HG03060 (cell line): ENCODE measurements around the gene OARD1.

ENCODE experiments used
- ATAC-seq: cut with Tn5 transposase; IDR thresholded peaks from one replicate; pipeline ENCODE4 v1.9.1; 2021; ENCODE audit warnings: low read depth, moderate number of reproducible peaks; ENCODE audit not compliant: unreplicated experiment

OARD1 gene

GRCh38 chr6:41050536-41050935, 21.6 kb downstream of the OARD1 start:
- no peak for ATAC-seq

DNA sequence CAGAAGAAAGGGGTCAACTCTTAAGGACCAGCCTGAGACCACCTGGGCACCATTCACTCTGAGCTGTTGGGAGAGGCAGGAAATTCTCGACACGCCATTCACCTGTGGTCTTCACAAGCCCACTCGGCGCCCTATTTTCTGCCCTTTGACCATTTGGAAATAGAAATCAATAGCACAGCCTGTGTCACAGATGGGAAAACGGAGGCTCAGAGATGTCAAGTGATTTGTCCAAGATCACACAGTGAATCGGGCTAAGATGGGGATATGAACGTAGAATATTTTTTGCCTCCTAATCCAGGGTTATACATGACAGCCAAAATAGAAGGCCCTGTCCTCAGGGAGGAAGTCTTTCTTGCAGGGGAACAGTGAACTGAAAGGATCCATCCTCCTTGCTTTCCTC, 22.2 kb downstream of the OARD1 start:
- no peak for ATAC-seq

GRCh38 chr6:41049521-41049920, 22.6 kb downstream of the OARD1 start:
- no peak for ATAC-seq

DNA sequence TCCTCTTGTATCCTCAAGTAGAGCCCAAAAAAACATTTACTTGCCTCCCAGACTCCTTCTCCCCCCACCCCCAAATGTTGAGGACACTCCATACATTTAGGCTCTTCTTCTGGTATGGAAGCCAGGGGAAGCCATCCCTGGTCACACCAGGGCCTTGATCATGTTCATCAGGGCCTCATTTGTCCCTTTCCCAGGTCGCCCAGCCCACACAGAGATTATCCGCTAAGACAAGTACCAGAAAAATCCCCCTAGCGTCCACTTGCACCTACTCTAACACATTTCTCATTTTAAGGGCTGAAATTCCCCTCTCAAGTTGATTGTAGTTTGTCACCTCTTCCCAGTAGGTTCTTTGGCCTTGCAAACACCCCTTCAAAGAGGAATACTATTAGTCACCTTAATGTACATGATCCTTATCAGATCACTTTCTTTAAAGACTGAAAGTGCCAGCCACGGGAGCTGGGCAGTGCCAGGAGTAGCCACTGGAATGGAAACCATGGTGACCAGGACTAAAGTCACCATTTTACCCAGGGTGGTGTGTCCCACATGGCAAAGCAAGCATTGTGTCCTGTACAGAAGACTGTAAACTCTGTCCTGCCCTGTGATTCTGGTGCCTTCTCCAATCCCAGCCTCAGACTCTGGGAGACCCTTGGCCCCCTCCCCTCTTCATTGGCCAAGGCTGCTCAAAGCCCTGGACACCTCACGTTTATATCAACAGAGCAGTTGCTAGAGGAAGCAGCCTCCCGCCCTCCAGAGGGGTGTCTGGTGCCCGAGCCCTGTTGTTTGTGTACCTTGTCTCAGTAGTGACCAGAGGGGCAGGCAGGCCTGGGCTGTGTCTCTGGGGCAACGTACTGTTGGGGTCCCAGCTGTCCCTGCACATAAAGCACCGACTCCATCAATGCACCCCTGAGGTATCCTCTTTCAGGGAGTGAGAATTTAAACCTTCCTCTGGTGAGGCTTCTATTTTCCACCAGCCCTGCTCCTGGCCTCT, 24.1 kb downstream of the OARD1 start:
- ATAC-seq, result no peak

- ATAC-seq, result no peak
These were observed 24.9 kb downstream of the OARD1 start for GRCh38 chr6:41047306-41047705.

DNA sequence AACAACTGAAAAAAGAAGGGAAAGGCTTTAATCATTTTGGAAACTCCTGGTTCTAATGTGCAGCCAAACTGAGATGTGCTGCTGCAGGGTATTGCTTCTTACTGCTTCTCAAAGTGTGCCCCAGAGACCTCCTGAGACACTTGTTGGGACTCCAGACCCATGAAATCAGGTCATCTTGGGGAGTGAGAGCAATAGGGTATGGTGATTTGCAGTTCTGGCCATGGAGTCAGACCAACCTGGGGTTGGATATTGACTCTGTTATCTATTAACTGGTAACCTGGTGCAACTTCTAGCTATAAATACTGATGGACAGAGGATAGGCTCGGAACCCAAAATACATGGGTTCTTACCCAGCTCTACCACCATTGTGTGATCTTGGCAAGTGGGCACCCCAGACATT, 26.1 kb downstream of the OARD1 start:
- ATAC-seq, result no peak

- ATAC-seq, result no peak
These were observed 26.5 kb downstream of the OARD1 start for GRCh38 chr6:41045664-41046063.

- ATAC-seq, result no peak
These were observed 29.0 kb downstream of the OARD1 start for GRCh38 chr6:41043151-41043550.

DNA sequence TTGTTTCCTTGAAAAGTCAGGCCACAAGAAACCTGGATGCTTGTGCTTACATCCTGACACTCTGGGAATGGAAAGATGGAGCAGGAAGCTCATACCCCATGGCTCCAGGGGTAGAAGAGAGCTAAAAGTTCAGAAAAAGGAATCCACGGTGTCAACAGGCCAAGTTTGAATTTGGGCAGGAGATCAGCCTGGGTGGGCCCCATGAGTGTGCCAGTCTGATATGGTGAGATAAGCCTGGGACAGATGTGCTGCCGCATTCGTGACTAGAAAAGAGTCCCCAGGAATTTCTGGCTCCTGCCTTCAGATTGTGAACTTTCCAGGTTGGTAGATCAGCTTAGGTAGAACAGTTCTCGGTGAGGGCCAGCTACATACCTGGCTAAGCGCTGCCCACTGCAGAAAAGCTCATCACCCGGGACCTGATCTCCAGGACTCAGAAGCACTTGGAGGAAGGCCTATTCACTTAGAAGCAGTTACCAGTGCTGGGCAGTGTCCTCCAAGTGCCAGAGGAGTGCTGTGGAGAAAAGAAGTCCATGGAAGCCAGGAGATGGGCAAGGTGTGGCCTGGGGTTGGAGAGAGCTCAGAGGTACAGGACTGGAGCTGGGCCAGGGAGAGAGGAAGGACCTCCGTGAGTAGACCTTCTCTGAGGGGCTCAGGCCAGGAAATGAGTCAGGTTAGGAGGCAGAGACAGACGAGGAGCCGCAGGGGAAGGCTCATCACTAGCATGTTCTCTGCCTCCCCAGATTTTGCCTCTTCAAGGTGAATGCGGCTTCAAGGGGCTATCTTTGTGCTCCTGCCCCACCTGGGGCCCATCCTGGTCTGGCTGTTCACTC, 29.7 kb downstream of the OARD1 start, which contains the start of gene TSPO2:
TSS of gene TSPO2 (plus strand) at position 242 of the 830 bp plus-strand sequence. CDS start at position 761, 519 bp downstream.
- ATAC-seq, result no peak

- ATAC-seq, result no peak
These were observed 31.1 kb downstream of the OARD1 start for GRCh38 chr6:41040940-41041536.

DNA sequence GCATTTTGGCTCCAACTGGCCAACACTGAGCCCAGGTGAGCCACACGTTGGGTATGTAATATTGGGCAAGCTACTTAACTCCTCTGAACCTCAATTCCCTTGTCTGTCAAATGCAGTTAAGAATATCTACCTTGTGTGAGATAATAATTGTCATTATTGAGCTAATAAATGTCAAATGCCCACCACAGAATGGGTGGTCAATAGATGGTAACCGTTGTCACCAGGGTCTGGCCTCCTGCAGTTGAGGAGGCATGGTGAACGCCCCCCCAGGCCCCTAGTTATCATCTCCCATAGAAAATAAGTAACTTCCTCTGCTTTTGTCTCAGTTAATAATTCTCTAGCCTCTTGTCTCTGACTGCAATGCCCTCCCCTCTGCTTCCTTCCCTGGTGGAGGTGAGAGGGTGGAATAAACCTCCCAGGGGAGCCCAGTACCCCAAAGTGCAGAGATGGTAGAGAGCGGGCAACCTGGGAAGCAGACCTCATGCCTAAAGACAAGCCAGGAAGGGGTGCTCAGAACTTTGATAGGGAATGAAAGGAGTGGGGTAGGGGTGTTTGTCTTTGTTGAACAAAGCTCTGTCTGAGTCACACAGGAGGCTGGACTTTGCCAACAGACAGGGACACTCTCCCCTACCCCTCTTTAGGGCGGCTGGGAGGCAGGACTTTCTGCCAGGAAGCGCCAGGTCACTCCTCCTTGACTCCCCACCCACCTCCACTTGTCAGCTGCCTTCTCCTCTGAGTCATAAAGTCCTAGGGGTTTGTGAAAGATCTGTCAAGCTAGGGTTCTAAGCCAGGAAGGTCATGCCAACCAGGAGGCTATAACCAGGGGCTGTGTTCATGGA, 31.8 kb downstream of the OARD1 start:
- no peak for ATAC-seq

DNA sequence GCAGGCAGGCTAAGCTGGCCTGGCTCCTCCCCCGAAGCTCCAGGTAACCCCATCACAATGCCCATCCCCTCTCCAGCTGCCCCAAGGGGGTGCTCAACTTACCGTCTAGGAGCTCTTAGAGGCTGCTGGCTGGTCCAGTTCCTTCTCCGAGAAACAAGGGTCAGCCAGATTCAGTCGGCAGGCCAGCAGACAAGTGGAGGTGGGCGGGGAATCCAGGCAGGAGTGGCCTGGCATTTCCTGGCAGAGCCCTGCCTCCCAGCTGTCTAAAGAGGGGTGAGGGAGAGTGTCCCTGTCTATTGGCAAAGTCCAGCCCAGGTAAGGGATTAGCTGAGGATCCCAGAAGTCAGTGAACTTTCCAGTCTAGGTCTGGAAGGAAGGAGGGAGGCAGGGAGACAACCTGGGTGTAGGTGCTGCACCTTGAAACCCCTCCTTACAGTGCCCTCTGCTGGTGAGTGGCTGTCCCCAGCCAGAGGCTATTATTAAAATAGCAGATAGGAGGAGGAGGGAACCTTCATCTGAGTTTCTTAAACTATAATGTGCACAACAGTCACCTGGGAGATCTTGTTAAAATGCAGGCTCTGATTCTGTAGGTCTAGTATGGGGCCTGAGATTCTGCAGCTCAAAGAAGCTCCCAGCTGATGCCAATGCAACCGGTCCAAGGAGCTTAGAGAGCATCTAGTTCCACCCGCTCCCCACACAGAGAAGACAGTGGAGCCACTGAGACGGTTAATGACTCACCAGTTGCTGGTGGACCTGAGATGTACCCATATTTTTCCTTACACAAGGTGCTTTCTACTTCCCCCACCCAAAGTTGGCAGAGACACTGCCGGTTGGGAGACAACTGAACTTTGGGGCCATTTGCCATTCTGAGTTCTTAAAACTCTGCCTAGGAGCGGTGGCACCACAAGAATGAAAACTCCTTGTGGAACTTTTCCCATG, 32.8 kb downstream of the OARD1 start, which contains the start of gene UNC5CL:
TSS of gene UNC5CL (minus strand) at position 162 of the 939 bp plus-strand sequence. CDS start 4,147 bp downstream, outside the sequence.
- no peak for ATAC-seq

DNA sequence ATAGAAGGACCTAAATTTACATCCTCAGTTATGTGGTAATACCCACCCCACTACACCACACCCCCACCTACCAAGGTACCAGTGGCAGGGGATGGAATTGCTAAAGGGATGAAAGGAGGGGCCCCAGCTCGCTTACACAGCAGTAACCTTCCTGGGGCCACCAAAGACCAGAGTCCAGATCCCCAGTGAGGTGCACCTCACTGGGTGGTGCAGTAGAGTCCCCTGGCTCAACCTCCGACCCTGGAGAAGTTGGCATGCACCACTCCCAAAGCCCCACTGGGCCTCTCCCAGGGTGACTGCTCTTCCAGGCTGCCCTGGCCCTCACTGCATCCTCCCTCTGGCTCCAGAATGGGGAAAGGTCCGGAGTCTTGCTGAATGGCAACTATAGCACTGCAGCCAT, 34.0 kb downstream of the OARD1 start:
- no peak for ATAC-seq

DNA sequence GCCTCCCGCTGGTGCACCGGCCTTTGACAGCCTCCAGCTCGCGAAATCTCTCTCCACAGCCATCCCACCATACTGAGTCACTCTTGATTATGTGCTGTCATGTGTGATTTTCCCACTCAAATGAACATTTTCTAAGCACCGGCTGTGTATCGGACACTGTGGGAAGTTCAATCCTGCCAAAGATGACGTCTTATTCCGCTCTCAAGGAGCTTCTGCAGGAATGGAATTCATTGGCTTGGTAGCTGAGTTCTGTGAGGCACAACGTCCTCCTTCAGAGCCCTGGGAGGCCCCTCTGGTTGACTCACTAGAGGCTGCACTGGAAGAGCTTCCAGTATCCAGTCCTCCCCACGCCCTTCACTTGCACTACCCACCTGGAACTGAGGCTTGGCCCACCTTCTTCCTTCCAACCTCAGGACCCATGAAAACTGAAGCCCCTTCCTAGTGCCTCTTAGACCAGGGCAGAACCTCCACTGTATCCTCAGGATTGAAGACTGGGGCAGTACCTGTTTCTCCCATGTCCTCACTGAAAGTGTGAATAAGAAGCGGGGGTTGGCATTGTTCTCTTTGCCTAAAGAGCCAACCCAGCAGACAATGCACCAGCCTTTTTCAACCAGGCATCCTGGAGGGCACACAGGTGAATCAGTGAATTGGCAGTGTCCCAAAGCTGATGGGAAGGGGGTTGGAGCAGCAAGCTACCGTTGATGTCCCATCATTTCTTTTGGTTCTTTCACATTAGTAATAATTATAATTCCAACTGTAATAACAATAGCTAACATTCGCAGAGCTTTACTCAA, 34.9 kb downstream of the OARD1 start:
- ATAC-seq, result no peak

DNA sequence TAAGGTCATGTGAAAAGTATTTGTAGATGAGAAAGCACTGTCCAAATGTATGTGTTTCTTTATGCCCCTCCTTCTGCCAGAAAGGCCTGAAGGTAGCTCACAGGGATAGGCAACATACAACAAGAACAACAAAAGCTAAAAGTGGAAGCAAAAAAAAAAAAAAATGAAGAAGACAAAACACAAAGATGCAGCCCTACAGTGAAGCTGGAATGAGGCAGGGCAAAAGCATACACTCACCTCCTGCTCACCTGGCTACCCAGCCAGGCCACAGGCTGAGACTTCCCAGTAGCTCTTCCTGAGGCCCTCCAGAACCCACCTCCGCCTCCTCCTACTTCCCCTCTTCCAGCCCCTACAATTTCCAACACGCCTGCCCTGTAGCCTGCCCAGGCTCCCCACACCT, 35.6 kb downstream of the OARD1 start:
- ATAC-seq, result no peak

DNA sequence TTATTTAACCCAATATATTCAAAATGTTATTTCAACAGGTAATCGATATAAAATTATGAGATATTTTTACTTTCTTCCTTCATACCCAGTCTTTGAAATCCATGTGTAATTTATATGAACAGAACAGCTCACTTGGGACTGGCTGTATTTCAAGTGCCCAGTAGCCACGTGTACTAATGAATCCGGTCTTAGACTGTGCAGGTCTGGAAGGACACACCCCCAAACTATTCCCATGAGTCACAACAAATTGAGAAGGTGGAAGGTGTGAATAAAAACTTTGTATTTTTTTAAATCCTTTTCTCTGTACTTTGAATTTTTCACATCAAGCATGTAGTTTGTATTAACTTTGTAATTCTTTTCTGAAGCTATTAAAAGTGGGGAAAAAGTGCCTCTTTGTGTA, 36.0 kb downstream of the OARD1 start:
- ATAC-seq, result no peak

- no peak for ATAC-seq
These were observed 38.4 kb downstream of the OARD1 start for GRCh38 chr6:41033776-41034175.

DNA sequence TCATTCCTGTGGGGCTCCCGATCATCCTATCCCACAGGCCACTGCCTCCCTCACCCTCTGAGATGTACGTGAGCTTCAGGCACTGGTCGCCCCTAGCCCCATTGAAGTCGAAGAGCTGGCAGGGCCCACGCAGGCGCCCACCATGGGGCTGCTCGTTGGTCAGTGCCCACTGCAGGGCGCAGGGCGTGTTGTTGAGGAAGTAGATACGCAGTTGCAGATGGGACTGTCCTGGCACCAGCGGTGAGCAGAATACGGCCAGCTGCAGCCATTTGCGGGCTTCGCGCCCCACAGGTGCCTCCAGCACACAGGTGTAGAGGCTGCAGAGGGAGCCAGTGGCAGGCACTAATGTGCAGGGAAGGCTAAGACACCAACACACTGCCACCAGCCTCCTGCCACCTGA, 39.3 kb downstream of the OARD1 start:
- no peak for ATAC-seq
